ENCODE measurements around the gene FRMD8.

GRCh38 chr11:65398362-65398910 is 12.0 kb downstream of the FRMD8 start:
- TF ChIP-seq POLR2A (IDR thresholded peaks at IDR 0.05): no peak
- TF ChIP-seq CTCF (IDR thresholded peaks at IDR 0.05 in 8 of 11, conservative IDR thresholded peaks at IDR 0.05 in 3 of 11): no peak

Measured in spleen (tissue), 7 donors.